ENCODE measurements around the gene CCT7.

- TF ChIP-seq CTCF (IDR thresholded peaks at IDR 0.05) = no peak
- no peak for TF ChIP-seq POLR2AphosphoS5 (IDR thresholded peaks at IDR 0.05)
- TF ChIP-seq POLR2A (IDR thresholded peaks at IDR 0.05) = no peak
- TF ChIP-seq EP300 (IDR thresholded peaks at IDR 0.05) = no peak
Measured at GRCh38 chr2:73281244-73281643, 47.1 kb downstream of the CCT7 start.
